Measurements from ENCODE around the gene CACNA1B.
"Not testable (repeated sequence)": the region's sequence is repeated elsewhere in the genome, so short reads cannot be mapped to it uniquely, and the experiment has no call there.

Gene CACNA1B

GRCh38 chr9:138122201-138122600 lies 244.6 kb downstream of the CACNA1B start:
- DNase-seq = no peak

DNA sequence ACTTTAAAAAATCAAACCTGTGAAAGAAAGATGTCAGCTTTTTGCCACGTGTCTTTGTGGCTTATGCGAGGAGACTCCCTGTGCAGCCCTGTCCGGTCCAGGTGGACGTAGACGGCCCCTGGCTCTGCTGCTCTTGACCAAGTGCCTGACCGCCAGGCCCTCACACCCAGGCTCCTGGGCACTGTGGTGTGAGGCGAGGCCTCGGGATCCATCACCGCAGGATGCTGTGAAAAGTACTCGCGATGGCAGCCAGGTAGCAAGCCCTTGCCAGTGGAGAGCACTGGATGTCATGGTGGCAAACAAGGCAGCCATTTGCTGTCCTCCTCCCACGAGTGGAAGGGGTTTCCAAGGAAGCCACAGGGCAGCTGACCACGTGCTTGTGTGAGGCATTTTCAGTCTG lies 245.1 kb downstream of the CACNA1B start:
- no peak for DNase-seq

DNA sequence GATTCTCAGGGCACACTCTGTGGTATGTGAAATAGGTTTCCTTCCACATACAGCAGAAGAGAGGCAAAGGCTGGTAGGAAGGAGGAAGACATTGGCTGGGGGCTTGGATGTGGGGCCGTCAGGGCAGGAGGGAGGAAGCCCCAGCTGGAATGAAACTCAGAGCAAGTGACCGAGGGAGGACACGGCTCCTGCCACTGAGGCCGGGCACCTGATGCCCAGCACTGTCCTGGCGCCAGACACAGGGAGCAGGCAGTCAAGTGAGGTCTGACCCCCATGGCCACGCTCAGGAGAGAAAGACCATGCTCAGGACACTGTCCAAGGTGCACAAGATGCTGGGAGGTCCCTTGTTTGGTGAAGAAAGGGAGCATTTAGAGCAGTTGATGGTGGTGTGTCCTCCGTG lies 245.5 kb downstream of the CACNA1B start:
- no peak for DNase-seq

- DNase-seq = not testable (repeated sequence)
Measured at GRCh38 chr9:138126090-138126857, 248.7 kb downstream of the CACNA1B start.

- DNase-seq = not testable (repeated sequence)
Measured at GRCh38 chr9:138126858-138127584, 249.4 kb downstream of the CACNA1B start.

DNA sequence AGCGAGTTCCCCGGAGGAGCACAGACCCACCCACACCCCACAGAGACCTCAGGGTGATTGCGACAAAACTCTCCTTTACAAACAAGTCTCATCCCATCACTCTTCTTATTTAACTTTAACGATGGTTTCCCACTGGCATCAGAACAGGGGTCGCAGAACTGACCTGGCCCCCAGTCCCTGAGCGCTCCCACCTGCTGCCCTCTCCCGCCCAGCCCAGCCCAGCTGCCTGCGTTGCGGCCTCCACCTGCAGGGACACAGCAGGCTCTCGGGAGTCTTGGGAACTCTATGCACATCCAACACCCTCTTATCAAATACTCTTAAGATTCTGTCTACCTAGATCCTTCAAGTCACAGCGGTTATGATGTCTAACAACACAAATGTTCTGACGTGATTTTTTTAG lies 250.4 kb downstream of the CACNA1B start:
- DNase-seq = not testable (repeated sequence)

DNA sequence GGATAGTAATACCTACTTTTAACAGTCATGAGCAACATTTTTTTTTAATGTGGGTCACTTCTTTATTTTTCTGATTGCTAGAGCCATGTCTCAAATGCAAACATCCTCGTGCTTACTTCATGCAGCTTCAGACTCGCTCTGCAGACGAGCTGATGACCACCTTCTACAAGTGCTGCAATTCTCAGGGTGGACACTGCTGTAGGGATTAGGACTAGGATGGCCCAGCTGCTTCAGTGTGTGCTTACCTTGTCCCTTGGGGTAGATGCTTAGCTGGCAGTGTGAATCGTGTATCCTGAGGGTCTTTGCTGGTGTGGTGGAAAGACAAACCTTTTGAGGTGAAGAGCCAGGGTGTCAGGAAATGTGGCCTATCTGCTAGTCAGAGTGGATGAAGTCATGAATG lies 251.7 kb downstream of the CACNA1B start:
- not testable (repeated sequence) for DNase-seq

DNA sequence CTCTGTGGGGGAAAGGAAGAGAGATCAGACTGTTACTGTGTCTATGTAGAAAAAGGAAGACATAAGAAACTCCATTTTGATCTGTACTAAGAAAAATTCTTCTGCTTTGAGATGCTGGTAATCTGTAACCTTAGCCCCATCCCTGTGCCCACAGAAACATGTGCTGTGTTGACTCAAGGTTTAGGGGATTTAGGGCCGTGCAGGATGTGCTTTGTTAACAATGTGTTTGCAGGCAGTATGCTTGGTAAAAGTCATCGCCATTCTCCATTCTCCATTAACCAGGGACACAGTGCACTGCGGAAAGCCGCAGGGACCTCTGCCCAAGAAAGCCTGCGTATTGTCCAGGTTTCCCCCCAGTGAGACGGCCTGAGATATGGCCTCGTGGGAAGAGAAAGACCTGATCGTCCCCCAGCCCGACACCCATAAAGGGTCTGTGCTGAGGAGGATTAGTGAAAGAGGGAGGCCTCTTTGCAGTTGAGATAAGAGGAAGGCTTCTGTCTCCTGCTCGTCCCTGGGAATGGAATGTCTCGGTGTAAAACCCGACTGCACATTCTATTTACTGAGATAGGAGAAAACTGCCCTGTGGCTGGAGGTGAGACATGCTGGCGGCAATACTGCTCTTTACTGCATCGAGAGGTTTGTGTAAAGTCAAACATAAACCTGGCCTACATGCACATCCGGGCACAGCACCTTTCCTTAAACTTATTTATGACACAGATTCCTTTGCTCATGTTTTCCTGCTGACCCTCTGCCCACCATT lies 255.5 kb downstream of the CACNA1B start:
- DNase-seq = not testable (repeated sequence)

GRCh38 chr9:138134581-138134980 lies 257.0 kb downstream of the CACNA1B start:
- not testable (repeated sequence) for DNase-seq

- DNase-seq = not testable (repeated sequence)
Measured at GRCh38 chr9:138139096-138139495, 261.5 kb downstream of the CACNA1B start.

DNA sequence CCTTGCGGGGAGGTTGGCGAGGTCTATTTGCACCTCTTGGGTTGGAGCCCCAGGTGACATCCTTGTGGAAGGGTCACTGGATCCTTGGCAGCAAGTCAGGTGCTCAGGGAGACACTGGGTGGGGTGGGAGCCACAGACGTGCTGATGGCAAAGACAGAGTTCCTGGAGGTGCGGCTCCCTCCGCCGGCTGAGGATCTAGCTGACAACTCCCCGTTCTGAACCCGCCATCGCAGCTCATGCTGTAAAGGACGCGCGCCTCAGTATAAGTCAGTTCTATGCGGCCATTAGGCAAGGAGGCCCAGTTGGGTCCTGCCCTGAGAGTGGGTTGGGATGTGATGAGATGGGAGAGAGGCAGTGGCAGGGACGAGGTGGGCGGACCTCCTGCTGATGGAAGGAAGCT lies 263.4 kb downstream of the CACNA1B start:
- DNase-seq = not testable (repeated sequence)

- DNase-seq = not testable (repeated sequence)
Measured at GRCh38 chr9:138142528-138143244, 265.1 kb downstream of the CACNA1B start.

DNA sequence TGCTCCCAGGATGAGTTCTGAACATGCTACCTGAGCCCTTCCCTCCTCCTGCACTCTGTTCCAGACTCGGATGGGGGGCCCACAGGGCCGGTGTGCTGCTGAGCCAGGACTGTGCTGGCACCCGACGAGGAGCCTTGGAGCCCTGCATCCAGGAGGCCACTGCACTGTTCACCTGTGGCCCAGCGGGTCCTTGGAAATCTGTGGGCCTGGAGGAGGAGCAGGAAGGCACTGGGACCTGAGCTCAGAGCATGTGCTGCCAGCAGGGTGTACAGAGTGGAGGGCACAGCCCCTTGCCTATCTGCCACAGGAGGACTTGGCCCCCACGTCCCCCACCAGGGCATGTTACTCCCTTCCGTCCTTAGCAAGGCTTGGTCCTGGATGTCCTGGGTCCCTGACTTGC lies 265.9 kb downstream of the CACNA1B start:
- not testable (repeated sequence) for DNase-seq

GRCh38 chr9:138147556-138147955 lies 270.0 kb downstream of the CACNA1B start:
- DNase-seq = not testable (repeated sequence)

GRCh38 chr9:138149672-138150656 lies 272.4 kb downstream of the CACNA1B start:
- not testable (repeated sequence) for DNase-seq

DNA sequence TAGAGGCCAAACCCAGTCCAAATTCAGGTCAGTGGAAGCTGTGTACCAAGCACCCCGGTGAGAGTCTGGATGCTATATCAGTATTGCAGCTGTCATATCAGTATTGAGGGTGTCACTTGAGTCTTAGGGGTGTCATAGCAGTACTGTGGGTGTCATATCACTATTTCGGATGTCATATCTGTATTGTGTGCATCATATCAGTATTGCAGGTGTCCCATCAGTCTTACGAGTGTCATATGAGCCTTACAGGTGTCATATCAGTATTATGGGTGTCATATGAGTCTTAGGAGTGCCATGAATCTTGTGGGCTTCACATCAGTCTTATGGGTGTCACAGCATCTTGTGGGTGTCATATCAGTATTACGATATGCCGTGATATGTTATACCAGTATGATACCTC lies 278.2 kb downstream of the CACNA1B start:
- DNase-seq = not testable (repeated sequence)

- not testable (repeated sequence) for DNase-seq
Measured at GRCh38 chr9:138166793-138167192, 289.2 kb downstream of the CACNA1B start.
